ENCODE data around the gene UPP1.

UPP1 gene

DNA sequence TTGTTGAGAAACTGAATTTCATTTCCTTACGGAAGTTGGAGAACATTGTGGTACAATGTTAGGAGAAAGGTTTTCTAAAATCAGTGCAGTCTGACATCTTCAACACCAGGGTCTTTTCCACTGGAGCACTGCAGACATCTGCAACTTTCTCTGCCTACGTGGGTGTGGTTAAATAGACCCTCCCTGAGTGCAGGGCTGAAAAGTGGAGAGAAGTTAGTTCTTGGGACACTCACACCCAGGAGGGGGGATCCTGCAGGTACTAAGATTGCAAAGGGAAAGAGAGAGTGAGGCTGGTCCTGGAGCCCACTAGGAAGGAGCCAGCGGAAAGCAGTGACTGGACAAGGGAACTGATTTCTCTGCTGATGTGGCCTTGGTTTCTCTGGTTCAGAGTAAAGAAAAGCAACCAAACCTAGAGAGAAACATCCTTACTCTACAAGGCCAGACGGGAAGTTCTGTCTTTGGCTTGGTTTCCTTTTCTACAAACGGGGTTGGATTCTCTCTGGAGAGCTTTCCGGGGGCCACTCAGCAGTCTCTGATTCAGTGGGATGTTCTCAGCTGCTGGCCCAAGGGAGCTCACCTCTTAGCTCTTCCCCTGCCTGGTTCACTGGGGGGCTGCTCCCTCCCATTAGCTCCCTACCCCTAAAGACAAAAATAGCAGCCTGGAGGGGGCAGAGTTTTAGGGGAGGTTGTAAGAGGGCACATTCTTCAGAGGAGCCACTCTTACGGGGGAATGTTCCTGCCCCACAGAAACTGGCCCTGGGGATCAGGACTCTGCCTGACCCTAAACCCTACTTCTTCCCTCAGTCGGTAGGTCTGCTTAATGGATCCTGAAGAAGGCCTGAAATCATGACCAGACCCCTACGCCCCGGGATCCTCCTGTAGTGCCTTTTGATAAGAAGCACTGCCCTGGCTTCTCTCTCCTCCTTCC is 2.7 kb downstream of the UPP1 start:
- no peak for DNase-seq (ENCODE audit: low read depth)
- no peak overlapping the region for H3K4me3 ChIP-seq (ENCODE audit: low read depth, low read length)
- no peak for TF ChIP-seq CTCF (IDR thresholded peaks at IDR 0.05; ENCODE audit: insufficient read depth, low read depth, low read length, missing control alignments)

DNA sequence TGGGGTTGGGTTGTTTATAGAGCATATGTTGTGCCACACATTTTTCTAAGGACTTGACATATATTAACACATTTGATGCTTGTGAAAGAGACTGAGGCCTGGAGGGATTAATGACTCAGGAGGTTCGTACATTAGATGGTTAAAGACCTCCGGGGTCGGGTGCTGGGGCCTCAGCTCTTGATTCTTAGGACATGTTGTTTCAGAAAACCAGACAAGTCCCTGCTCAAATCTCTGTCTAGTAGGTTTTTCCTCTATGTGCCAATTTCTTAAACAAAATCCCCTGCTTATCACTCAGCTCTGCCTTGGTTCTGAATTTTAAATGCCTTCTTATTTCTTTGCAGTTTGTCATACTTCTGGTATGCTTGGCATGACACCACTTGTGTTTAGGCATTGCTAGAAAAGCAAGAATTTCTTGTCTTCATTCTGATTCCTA is 5.8 kb downstream of the UPP1 start:
- no peak for TF ChIP-seq CTCF (IDR thresholded peaks at IDR 0.05; ENCODE audit: insufficient read depth, low read depth, low read length, missing control alignments)
- H3K4me3 ChIP-seq (ENCODE audit: low read depth, low read length): no peak overlapping the region
- DNase-seq (ENCODE audit: low read depth): no peak

DNA sequence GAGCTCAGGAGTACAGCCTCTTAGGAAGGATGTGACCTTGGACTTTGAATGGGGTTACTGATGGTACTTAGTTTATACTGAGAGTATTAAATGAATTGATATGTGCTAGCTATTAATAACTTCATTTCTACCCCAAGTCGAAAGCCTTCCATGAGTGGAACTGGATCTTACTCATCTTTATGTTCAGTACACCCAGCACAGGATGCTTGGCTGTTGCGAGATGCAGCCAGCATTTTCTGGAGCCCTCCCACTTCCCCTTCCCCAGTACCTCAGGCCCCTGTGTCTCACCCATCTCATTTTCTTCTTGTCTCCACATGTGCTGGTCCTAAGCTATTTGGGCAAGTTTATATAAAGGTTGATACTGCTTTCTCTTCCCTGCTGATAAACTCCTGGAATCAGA is 7.2 kb downstream of the UPP1 start:
- no peak overlapping the region for H3K4me3 ChIP-seq (ENCODE audit: low read depth, low read length)
- no peak for TF ChIP-seq CTCF (IDR thresholded peaks at IDR 0.05; ENCODE audit: insufficient read depth, low read depth, low read length, missing control alignments)
- DNase-seq (ENCODE audit: low read depth): no peak

DNA sequence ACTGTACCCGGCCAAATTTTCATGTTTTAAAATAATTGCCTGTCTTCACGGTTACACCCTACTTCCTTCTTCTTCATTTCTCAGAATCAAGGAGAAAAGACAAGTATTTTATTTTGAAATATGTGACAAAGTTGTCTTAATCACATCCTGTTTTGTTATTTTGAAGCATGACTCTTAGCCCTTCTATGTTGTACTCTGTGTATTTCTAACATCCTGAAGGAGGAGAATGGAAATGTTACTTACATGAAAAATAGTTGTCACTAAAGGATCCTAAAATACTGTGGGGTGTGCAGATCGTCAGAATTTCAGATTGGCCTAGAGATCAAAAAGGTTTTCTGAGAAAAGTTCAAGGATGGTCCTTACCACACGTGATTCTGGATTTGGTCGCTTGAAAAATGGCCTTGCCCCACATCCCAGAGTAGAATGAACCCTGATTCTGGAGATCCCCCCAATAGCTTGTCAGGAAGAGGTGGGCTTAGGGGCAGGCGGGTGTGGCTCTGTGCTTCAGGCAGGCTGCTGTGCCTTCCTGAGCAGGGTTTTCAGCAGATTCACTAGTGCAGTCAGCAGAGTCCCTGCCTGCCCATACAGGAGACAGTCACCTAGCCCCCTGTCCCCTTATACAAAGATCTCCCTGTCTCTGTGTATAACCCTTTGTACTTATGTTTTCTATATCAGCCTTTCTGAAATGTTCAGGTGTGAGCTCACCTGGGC is 8.6 kb downstream of the UPP1 start:
- no peak overlapping the region for H3K4me3 ChIP-seq (ENCODE audit: low read depth, low read length)
- no peak for DNase-seq (ENCODE audit: low read depth)
- TF ChIP-seq CTCF (IDR thresholded peaks at IDR 0.05; ENCODE audit: insufficient read depth, low read depth, low read length, missing control alignments): no peak

GRCh38 chr7:48098846-48099245 is 9.8 kb downstream of the UPP1 start:
- no peak for TF ChIP-seq CTCF (IDR thresholded peaks at IDR 0.05; ENCODE audit: insufficient read depth, low read depth, low read length, missing control alignments)
- no peak for DNase-seq (ENCODE audit: low read depth)

DNA sequence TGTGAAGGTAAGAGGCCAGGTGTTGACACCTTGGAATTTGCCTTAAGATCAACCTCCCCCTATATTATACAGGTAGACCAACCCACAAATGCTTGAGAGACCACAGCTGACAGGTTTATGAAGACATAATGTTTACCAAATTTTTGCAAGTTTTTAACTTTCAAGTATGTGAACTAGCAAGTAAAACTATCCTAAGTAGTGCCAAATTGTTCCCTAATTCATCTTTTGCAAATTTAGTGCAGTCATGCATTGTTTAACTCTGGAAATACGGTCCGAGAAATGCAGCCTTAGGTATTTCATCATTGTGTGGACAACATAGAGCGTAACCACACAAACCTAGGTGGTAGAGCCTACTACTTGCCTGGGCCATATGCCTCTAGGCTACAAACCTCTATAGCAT is 10.7 kb downstream of the UPP1 start:
- H3K4me3 ChIP-seq (ENCODE audit: low read depth, low read length): no peak overlapping the region
- no peak for TF ChIP-seq CTCF (IDR thresholded peaks at IDR 0.05; ENCODE audit: insufficient read depth, low read depth, low read length, missing control alignments)
- DNase-seq (ENCODE audit: low read depth): no peak

More at GRCh38 chr7:48098846-48099245, 9.8 kb downstream of the UPP1 start:
- no peak overlapping the region for H3K4me3 ChIP-seq (ENCODE audit: low read depth, low read length)
